Neural cell (in vitro differentiated cells): ENCODE measurements around the gene UBE2QL1. TPM values are rescaled to one million over a fixed set of nuclear protein-coding genes. Genes with fewer than 3 reads are reported as not detected.

Source experiments
- H2AFZ ChIP-seq: fragments of 200-600, 300-800 bp; sonication (generic), shearing (Covaris generic); 2 replicates; pipeline ENCODE4 v1.6.0; 2014; ENCODE audit warnings: low read depth, mild to moderate bottlenecking, antibody characterized with exemption, low read length, moderate library complexity
- H3F3A ChIP-seq: fragments of 200-600 bp; shearing (Covaris generic); 2 replicates; pipeline ENCODE4 v1.6.1; 2016; ENCODE audit warnings: mild to moderate bottlenecking, moderate library complexity, mixed read lengths, antibody characterized with exemption, low read length; ENCODE audit not compliant: insufficient read depth, poor library complexity, severe bottlenecking
- H3K27ac ChIP-seq: fragments of 200-600, 300-800 bp; sonication (generic), shearing (Covaris generic); 2 replicates; pipeline ENCODE4 v1.5.1; 2014; ENCODE audit warnings: mild to moderate bottlenecking, low read length, moderate library complexity
- H3K27me3 ChIP-seq: fragments of 300-800, 200-600 bp; sonication (generic), shearing (Covaris generic); 2 replicates; pipeline ENCODE4 v1.6.0; 2014; ENCODE audit warnings: mild to moderate bottlenecking, low read depth, low read length, moderate library complexity; ENCODE audit not compliant: insufficient read depth
- H3K36me3 ChIP-seq: fragments of 300-800, 200-600 bp; sonication (generic), shearing (Covaris generic); 2 replicates; pipeline ENCODE4 v1.5.1; 2014; ENCODE audit warnings: mild to moderate bottlenecking, antibody characterized with exemption, low read length, moderate library complexity; ENCODE audit not compliant: insufficient read depth
- H3K4me2 ChIP-seq: fragments of 300-800, 200-600 bp; sonication (generic), shearing (Covaris generic); 2 replicates; pipeline ENCODE4 v1.6.0; 2014; ENCODE audit warnings: mild to moderate bottlenecking, low read length
- H3K4me3 ChIP-seq: fragments of 300-800, 200-600 bp; sonication (generic), shearing (Covaris generic); 2 replicates; pipeline ENCODE4 v1.5.1; 2014; ENCODE audit warnings: mild to moderate bottlenecking, low read length, moderate library complexity
- H3K79me2 ChIP-seq: fragments of 200-600 bp; shearing (Covaris generic); replicated peaks from 2 replicates; pipeline ENCODE4 v1.6.0; 2014; ENCODE audit warnings: mild to moderate bottlenecking, low read length, moderate library complexity; ENCODE audit not compliant: insufficient read depth
- H3K9ac ChIP-seq: fragments of 300-800, 200-600 bp; sonication (generic), shearing (Covaris generic); 2 replicates; pipeline ENCODE4 v1.6.1; 2016; ENCODE audit warnings: mild to moderate bottlenecking, low read length, mixed read lengths
- H3K9me2 ChIP-seq: fragments of 200-600 bp; shearing (Covaris generic); 2 replicates; pipeline ENCODE4 v1.6.1; 2016; ENCODE audit warnings: mild to moderate bottlenecking, low read length, mixed read lengths; ENCODE audit not compliant: insufficient read depth
- H3K9me3 ChIP-seq: fragments of 200-600, 300-800 bp; sonication (generic), shearing (Covaris generic); 2 replicates; pipeline ENCODE4 v1.6.1; 2016; ENCODE audit warnings: mild to moderate bottlenecking, mixed run types, low read length, moderate library complexity, mixed read lengths
- H4K20me1 ChIP-seq: fragments of 200-600 bp; shearing (Covaris generic); 2 replicates; pipeline ENCODE4 v1.6.1; 2016; ENCODE audit warnings: mild to moderate bottlenecking, mixed run types; ENCODE audit not compliant: insufficient read depth
- CTCF ChIP-seq: fragments of 450-650 bp; IDR thresholded peaks from 2 replicates; pipeline ENCODE4 v1.5.1; 2014; ENCODE audit warnings: antibody characterized with exemption, mild to moderate bottlenecking, moderate library complexity; ENCODE audit not compliant: poor library complexity, severe bottlenecking
- EP300 ChIP-seq: fragments of 450-650 bp; conservative IDR thresholded peaks from 2 replicates; pipeline ENCODE4 v1.6.1; 2014; ENCODE audit warnings: antibody characterized with exemption, mild to moderate bottlenecking, moderate library complexity; ENCODE audit not compliant: poor library complexity, severe bottlenecking
- EZH2 ChIP-seq: fragments of 200-600, 300-800 bp; shearing (Covaris generic), sonication (generic); IDR thresholded peaks from 2 replicates; pipeline ENCODE4 v1.6.1; 2014; ENCODE audit warnings: antibody characterized with exemption, low read length, borderline replicate concordance, mild to moderate bottlenecking; ENCODE audit not compliant: insufficient read depth, poor library complexity, severe bottlenecking
- MXI1 ChIP-seq: fragments of 450-650 bp; conservative IDR thresholded peaks from 2 replicates; pipeline ENCODE4 v1.6.1; 2014; ENCODE audit warnings: antibody characterized with exemption, mild to moderate bottlenecking; ENCODE audit not compliant: poor library complexity, severe bottlenecking
- POLR2AphosphoS5 ChIP-seq: IDR thresholded peaks from 2 replicates; pipeline ENCODE4 v1.6.1; 2012
- RAD21 ChIP-seq: fragments of 450-650 bp; conservative IDR thresholded peaks from 2 replicates; pipeline ENCODE4 v1.6.1; 2014; ENCODE audit warnings: antibody characterized with exemption, mild to moderate bottlenecking, moderate library complexity
- REST ChIP-seq: IDR thresholded peaks from 2 replicates; pipeline ENCODE4 v1.6.1; 2012; ENCODE audit warnings: borderline replicate concordance
- SMC3 ChIP-seq: fragments of 450-650 bp; conservative IDR thresholded peaks from 2 replicates; pipeline ENCODE4 v1.6.1; 2014; ENCODE audit warnings: antibody characterized with exemption, mild to moderate bottlenecking, moderate library complexity; ENCODE audit not compliant: poor library complexity
- TAF1 ChIP-seq: IDR thresholded peaks from 2 replicates; pipeline ENCODE4 v1.6.1; 2012; ENCODE audit warnings: low read depth
- polyA plus RNA-seq: library from polyadenylated mRNA; depleted of rRNA; stranded (reverse); fragments of >200 nt; gene quantifications from 2 replicates; pipeline ENCODE4 v1.2.3, GENCODE V29; 2014

The UBE2QL1 gene
- polyA plus RNA-seq, 1 donor from 2014 or later = 13.8 TPM

- H3K36me3 ChIP-seq = no peaks in the 10 kb centered on the region
- H3F3A ChIP-seq = no peaks in the 10 kb centered on the region
- no peaks in the 10 kb centered on the region for H3K27me3 ChIP-seq
- no peaks in the 10 kb centered on the region for H3K9me3 ChIP-seq
- H3K4me3 ChIP-seq = no peak overlapping the region
- no peak overlapping the region for H3K9ac ChIP-seq
- H3K4me2 ChIP-seq = no peak overlapping the region
- no peak overlapping the region for H3K27ac ChIP-seq
- no peak overlapping the region for H2AFZ ChIP-seq
- TF ChIP-seq REST (no peak), MXI1 (no peak), SMC3 (no peak), RAD21 (no peak), EZH2 (no peak), POLR2AphosphoS5 (no peak)
- H3K9me2 ChIP-seq = no peaks in the 10 kb centered on the region
- no peaks in the 10 kb centered on the region for H3K79me2 ChIP-seq
- H4K20me1 ChIP-seq = no peaks in the 10 kb centered on the region
Measured at GRCh38 chr5:6486074-6486473, 37.4 kb downstream of the UBE2QL1 start.

- no peaks in the 10 kb centered on the region for H3K9me3 ChIP-seq
- H3F3A ChIP-seq = no peaks in the 10 kb centered on the region
- H3K27me3 ChIP-seq = no peaks in the 10 kb centered on the region
- H3K9ac ChIP-seq = no peak overlapping the region
- H3K79me2 ChIP-seq = no peaks in the 10 kb centered on the region
- no peaks in the 10 kb centered on the region for H3K9me2 ChIP-seq
- no peaks in the 10 kb centered on the region for H4K20me1 ChIP-seq
- no peaks in the 10 kb centered on the region for H3K36me3 ChIP-seq
- no peak overlapping the region for H3K27ac ChIP-seq
- no peak overlapping the region for H2AFZ ChIP-seq
- TF ChIP-seq CTCF = no peak
- TF ChIP-seq SMC3 = no peak
- no peak for TF ChIP-seq POLR2AphosphoS5
- no peak for TF ChIP-seq EP300
- TF ChIP-seq MXI1 = no peak
- TF ChIP-seq REST = no peak
- TF ChIP-seq EZH2 = no peak
- no peak for TF ChIP-seq TAF1
- TF ChIP-seq RAD21 = no peak
- H3K4me2 ChIP-seq = no peak overlapping the region
- H3K4me3 ChIP-seq = no peak overlapping the region
Measured at GRCh38 chr5:6487081-6487480, 38.4 kb downstream of the UBE2QL1 start.
